HG03442 (cell line): ENCODE data around the gene BPHL.
"Not testable (repeated sequence)": the region's sequence is repeated elsewhere in the genome, so short reads cannot be mapped to it uniquely, and the experiment has no call there.

Experiments used
- ATAC-seq: cut with Tn5 transposase; IDR thresholded peaks from one replicate; pipeline ENCODE4 v1.9.1; 2021; ENCODE audit warnings: mild to moderate bottlenecking, moderate library complexity; ENCODE audit not compliant: unreplicated experiment

Gene BPHL

GRCh38 chr6:3120765-3121089 is 2.2 kb downstream of the BPHL start:
- ATAC-seq, result no peak

- no peak for ATAC-seq
Observed at GRCh38 chr6:3122823-3123182, 4.3 kb downstream of the BPHL start.

- no peak for ATAC-seq
Observed at GRCh38 chr6:3124667-3125066, 6.2 kb downstream of the BPHL start.

GRCh38 chr6:3125815-3126214 is 7.3 kb downstream of the BPHL start:
- no peak for ATAC-seq

GRCh38 chr6:3128356-3129108 is 10.0 kb downstream of the BPHL start:
- no peak for ATAC-seq

- no peak for ATAC-seq
Observed at GRCh38 chr6:3131695-3132094, 13.2 kb downstream of the BPHL start.

- no peak for ATAC-seq
Observed at GRCh38 chr6:3133515-3133914, 15.0 kb downstream of the BPHL start.

- no peak for ATAC-seq
Observed at GRCh38 chr6:3135668-3136291, 17.3 kb downstream of the BPHL start.

GRCh38 chr6:3136292-3137011 is 17.9 kb downstream of the BPHL start:
- ATAC-seq, result no peak

GRCh38 chr6:3137057-3137777 is 18.7 kb downstream of the BPHL start:
- ATAC-seq, result no peak

- ATAC-seq, result not testable (repeated sequence)
Observed at GRCh38 chr6:3137873-3138272, 19.4 kb downstream of the BPHL start.

GRCh38 chr6:3138341-3138740 is 19.8 kb downstream of the BPHL start:
- ATAC-seq, result no peak

GRCh38 chr6:3139090-3139903 is 20.8 kb downstream of the BPHL start:
- no peak for ATAC-seq

GRCh38 chr6:3140201-3140600 is 21.7 kb downstream of the BPHL start:
- ATAC-seq, result no peak

- no peak for ATAC-seq
Observed at GRCh38 chr6:3142536-3142935, 24.0 kb downstream of the BPHL start.

- no peak for ATAC-seq
Observed at GRCh38 chr6:3143158-3143557, 24.6 kb downstream of the BPHL start.

- ATAC-seq, result no peak
Observed at GRCh38 chr6:3144571-3144970, 26.1 kb downstream of the BPHL start.

GRCh38 chr6:3147914-3148757 is 29.6 kb downstream of the BPHL start:
- ATAC-seq, result no peak

GRCh38 chr6:3151691-3152090 is 33.2 kb downstream of the BPHL start:
- no peak for ATAC-seq

GRCh38 chr6:3152689-3153088 is 34.2 kb downstream of the BPHL start:
- ATAC-seq, result no peak
